NOMO-1 treated with DMSO at 0.1 percent for 48 hours (cell line): ENCODE results near the gene FLRT1.

Experiments used
- DNase-seq: peaks from one replicate; lab custom pipeline; 2025; ENCODE audit not compliant: unreplicated experiment; lab: John Stamatoyannopoulos, UW

Gene FLRT1

GRCh38 chr11:64084146-64084950 lies 48.6 kb downstream of the FLRT1 start:
- DNase-seq, result no peak

DNA sequence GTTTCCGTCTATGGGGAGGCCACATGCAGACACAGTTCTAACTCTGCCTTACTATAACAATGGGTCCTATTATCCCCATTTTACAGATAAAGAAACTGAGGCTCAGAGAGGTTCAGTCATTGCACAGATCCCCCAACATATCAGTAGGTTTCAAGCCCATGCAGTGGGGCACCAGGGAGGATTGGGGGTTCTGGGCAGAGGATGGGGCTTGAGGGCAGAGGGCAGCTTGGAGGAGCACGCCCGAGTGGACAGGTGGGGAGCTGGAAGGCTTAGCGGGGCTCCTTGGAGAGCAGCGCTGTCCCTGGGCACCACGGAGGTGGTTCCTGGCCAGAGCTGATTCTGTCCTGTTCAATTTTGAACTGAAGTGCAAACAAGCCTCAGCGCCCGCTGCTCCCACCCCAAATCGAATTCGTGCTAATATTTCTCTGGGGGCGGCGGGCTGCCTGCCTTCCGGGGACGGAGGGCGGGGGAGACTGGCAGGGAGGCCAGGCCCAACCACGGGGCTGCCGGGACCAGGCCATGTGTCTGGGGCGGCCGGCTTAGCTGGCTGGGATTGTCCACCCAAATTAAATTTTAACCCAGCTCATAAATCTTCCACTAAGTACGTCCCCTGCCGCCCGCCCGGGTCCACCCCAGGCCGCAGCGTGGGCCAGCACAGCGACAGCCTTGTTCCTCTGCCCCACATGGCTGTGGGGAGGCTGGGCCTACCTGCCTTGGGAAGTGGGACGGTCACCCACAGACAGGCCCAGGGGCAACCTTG lies 49.4 kb downstream of the FLRT1 start:
- DNase-seq, result no peak
